ENCODE results near the gene ATP1B1.
A peak's percentile ranks its signal among the peaks of the same experiment; 100 is the strongest.

Gene ATP1B1

GRCh38 chr1:169106095-169106920, at the start of gene ATP1B1:
Gene ATP1B1, plus strand, starts transcription at chr1:169106690. Its CDS starts 140 bp downstream, at chr1:169106830.
- DNase-seq: peak; percentile 71 to 83

- DNase-seq: no peak
Observed at GRCh38 chr1:169059421-169059820, 47.1 kb upstream of the ATP1B1 start.

- DNase-seq: no peak
Observed at GRCh38 chr1:169060043-169060722, 46.3 kb upstream of the ATP1B1 start.

GRCh38 chr1:169060919-169061639, 45.4 kb upstream of the ATP1B1 start:
- no peak for DNase-seq

GRCh38 chr1:169062152-169062551, 44.3 kb upstream of the ATP1B1 start:
- DNase-seq: no peak

- DNase-seq: no peak
Observed at GRCh38 chr1:169064103-169064502, 42.4 kb upstream of the ATP1B1 start.

- DNase-seq: no peak
Observed at GRCh38 chr1:169070547-169070946, 35.9 kb upstream of the ATP1B1 start.

GRCh38 chr1:169070958-169071357, 35.5 kb upstream of the ATP1B1 start:
- no peak for DNase-seq

- DNase-seq: no peak
Observed at GRCh38 chr1:169072945-169073725, 33.4 kb upstream of the ATP1B1 start.

DNA sequence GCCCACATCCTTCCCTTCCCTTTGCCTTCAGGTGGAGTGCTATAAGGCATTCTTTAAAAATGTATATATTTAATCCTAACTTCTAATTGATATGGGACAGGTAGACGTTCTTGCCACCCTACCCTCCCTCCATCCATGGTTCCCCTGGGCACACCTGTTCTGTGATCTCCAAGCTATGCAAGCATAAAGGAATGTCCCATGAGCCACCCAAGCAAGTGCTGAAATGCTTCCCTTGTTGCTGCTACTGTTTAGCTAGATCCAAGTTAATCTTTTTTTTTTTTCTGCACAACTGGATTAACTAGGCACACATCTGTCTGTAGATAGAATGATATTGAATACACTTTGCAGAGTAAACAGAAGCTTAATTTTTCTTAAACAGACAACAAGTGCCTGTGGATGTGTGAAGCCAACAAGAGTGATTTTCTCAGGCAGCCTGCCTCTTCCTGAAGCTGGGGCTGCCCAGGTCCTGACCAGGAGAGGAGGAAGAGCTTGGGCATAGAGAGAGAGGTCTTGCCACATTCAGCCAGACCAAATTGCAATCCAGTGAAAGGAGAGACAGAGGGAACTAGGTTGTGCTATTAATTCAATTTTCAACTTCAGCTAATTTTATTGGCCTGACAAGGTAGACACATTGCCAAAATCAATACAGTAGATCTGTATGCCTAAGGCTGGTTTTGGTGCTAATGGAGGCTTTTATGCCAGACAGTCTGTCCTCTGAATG, 28.2 kb upstream of the ATP1B1 start:
- no peak for DNase-seq

DNA sequence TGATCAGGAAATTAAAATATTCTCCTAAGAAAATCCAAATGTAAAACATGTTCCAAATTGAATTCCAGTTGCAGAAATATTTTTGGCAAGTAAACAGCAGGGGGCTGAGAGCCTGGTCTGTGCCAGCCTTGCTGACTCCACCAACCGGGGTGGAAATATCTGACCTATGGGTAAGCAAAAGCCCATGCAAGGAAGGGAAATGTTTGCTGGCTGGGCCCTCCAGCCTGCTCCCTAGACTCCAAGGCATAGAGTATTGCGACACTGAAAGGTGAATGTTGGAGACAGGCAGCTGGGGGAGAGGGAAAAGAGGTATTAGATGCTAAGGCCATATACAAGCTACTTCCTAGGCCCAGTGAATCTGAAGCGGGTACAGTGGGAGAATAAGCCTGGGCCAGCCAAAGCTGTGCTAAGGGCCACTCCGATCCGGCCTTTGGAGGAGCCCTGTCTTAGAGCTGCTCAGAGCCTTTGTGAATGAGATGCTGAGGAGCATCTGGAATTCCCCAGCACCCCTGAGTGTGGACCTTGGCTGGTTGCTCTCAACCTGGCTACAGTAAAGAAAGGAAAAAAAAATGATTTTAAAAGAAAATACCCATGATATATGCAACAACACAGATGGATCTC, 24.9 kb upstream of the ATP1B1 start:
- no peak for DNase-seq

DNA sequence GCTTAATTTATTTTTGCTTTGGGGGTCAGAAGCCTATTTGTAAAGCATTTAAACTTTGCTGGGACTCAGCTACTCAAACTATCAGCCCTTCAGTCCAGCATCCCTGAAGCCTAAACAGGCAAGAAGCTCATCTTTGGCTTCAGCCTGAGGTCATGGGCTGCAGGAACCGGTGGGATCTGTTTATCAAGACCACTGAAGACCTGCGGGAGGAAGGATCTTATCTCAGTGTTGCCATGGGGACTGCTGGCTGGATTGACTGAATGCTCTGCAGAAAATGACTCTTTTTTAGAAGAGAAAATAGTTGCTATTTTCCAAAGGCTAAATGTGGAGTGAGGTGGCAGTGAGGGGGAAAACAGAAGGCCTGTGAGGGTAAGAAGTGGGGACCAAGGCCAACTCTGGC, 20.6 kb upstream of the ATP1B1 start:
- DNase-seq: no peak

DNA sequence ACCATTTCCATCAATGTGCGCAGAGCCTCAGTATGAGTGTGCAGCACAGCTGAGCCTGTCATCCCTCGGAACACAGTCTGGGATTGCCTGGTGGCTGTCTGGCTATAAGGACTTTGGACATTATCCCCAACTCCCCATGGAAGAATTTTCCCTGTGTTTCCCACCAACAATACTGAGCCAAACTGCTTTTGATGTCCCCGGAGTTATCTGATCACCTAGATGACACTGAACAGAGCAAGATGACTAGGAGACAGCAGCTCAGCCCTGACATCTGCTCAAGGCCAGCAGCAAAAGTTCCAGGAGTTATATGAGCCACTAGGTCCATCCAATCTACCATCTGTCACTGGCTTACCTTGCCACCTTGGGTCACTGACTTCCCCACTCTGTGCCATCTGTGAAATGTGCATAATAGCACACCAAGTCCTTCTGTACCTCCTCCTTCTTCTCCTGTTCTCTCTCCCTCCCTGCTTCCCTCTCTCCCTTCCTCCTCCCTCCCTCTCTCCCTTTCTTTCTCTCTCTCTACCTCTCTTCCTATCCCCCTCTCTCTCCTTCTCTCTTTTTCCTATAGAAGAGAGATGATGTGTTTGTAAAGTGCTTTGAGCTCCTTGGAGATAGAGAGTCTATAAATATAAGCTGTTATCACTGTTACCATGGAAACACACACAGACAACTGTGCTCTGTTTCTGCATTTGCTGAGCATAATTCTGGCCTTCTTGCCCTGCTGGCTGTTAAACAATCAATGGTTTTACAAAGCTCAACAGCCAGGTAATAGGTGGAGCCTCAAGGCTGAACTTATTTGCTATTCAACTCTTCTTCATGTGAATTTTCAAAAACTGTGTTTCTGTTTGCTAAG, 19.7 kb upstream of the ATP1B1 start:
- DNase-seq: no peak

GRCh38 chr1:169087876-169088275, 18.6 kb upstream of the ATP1B1 start:
- DNase-seq: no peak

DNA sequence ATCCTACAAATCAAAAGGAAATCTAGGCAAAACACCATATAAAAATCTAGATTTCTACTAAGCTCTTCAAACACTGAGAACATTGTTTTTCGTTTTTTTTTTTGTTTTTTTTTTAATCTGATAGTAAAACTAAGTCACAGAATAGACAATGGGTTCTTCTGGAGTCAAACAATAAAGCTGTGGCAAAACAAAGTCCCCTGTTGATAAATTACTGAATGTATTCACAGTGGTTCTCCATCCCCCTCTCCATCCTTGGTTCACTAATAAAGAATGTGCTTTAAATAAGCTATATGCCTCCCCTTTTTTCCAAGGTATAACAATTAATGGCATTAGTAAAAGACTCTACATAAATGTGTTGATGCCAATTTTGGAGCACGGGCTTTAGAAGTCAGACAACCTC, 16.7 kb upstream of the ATP1B1 start:
- DNase-seq: no peak

- no peak for DNase-seq
Observed at GRCh38 chr1:169090308-169090899, 16.1 kb upstream of the ATP1B1 start.

- DNase-seq: no peak
Observed at GRCh38 chr1:169090900-169091311, 15.6 kb upstream of the ATP1B1 start.

DNA sequence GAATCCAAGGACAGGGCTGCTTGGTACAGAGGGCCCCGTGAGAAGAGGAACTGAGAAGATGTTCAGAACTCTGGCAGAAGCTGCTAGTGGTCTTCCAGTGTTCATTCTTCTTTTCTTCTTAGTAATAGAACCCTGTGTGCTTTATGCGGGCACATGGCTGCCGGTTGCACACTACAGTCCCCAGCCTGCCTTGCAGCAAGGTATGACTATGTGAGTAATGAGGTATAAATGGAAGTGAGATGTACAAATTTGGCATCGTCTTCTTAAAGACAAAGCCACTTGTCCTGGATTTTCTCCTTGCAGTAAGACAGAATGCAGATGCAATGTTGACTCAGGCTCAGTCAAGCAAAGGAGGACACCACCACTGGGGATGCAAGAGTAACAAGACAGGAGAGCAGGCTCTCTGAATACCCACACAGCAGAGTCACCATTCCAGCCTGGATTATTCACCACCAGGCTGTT, 15.0 kb upstream of the ATP1B1 start:
- DNase-seq: no peak

- no peak for DNase-seq
Observed at GRCh38 chr1:169092399-169092798, 14.1 kb upstream of the ATP1B1 start.

- no peak for DNase-seq
Observed at GRCh38 chr1:169094897-169095569, 11.5 kb upstream of the ATP1B1 start.

Data from stimulated activated CD4-positive, alpha-beta T cell treated with anti-CD3 and anti-CD28 coated beads, Interleukin-4, amount 100 ng/mL, for 4 hours (primary cell).